ENCODE data around the gene GFRA4.

GFRA4 gene

GRCh38 chr20:3699037-3699436, 35.8 kb upstream of the GFRA4 start:
- no peak overlapping the region for H3K4me3 ChIP-seq (ENCODE audit: low read depth, low read length)
- no peak for DNase-seq (ENCODE audit: low read depth)
- TF ChIP-seq, protein P1, sequence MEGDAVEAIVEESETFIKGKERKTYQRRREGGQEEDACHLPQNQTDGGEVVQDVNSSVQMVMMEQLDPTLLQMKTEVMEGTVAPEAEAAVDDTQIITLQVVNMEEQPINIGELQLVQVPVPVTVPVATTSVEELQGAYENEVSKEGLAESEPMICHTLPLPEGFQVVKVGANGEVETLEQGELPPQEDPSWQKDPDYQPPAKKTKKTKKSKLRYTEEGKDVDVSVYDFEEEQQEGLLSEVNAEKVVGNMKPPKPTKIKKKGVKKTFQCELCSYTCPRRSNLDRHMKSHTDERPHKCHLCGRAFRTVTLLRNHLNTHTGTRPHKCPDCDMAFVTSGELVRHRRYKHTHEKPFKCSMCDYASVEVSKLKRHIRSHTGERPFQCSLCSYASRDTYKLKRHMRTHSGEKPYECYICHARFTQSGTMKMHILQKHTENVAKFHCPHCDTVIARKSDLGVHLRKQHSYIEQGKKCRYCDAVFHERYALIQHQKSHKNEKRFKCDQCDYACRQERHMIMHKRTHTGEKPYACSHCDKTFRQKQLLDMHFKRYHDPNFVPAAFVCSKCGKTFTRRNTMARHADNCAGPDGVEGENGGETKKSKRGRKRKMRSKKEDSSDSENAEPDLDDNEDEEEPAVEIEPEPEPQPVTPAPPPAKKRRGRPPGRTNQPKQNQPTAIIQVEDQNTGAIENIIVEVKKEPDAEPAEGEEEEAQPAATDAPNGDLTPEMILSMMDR (IDR thresholded peaks at IDR 0.05; ENCODE audit: control insufficient read depth, extremely low read depth, insufficient read depth), result no peak

- TF ChIP-seq, protein P1 (IDR thresholded peaks at IDR 0.05; ENCODE audit: control insufficient read depth, extremely low read depth, insufficient read depth), result no peak
- DNase-seq (ENCODE audit: low read depth), result no peak
- H3K4me3 ChIP-seq (ENCODE audit: low read depth, low read length), result no peak overlapping the region
These were observed 35.4 kb upstream of the GFRA4 start for GRCh38 chr20:3698591-3699001.

DNA sequence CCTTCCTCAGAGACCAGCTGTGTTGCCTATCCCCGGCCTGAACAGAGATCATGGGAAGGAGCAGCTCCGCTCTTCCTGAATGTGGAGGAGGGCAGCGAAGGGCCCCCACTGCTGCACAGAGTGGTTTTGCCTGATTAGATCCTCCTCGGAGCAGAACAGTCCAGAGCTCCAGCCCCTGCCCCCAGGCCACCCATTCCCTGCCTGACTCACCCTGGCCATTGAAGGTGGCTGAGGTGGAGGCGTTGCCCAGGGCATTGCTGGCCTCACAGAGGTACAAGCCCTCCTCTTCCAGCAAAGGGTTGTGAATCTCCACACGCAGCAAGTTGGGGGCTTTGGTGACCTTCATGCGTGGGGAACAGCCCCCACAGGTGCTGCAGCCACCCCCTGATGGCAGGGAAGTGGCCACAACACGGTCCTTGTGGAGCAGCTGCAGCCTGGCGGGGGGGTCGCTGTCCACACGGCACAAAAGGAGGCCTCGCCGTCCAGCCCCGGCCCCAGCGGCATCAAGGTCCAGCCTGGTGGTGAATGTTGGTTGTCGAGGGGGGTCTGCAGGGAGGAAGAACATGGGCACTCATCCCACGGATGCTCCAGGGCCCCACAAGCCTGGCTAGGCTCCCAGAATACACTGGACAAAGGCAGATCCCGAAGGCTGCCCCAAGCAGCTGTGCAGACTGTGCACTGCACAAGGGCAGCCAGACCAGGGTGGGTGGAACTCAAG, 34.5 kb upstream of the GFRA4 start:
- H3K4me3 ChIP-seq (ENCODE audit: low read depth, low read length), result no peak overlapping the region
- TF ChIP-seq, protein P1 (IDR thresholded peaks at IDR 0.05; ENCODE audit: control insufficient read depth, extremely low read depth, insufficient read depth), result no peak
- no peak for DNase-seq (ENCODE audit: low read depth)

DNA sequence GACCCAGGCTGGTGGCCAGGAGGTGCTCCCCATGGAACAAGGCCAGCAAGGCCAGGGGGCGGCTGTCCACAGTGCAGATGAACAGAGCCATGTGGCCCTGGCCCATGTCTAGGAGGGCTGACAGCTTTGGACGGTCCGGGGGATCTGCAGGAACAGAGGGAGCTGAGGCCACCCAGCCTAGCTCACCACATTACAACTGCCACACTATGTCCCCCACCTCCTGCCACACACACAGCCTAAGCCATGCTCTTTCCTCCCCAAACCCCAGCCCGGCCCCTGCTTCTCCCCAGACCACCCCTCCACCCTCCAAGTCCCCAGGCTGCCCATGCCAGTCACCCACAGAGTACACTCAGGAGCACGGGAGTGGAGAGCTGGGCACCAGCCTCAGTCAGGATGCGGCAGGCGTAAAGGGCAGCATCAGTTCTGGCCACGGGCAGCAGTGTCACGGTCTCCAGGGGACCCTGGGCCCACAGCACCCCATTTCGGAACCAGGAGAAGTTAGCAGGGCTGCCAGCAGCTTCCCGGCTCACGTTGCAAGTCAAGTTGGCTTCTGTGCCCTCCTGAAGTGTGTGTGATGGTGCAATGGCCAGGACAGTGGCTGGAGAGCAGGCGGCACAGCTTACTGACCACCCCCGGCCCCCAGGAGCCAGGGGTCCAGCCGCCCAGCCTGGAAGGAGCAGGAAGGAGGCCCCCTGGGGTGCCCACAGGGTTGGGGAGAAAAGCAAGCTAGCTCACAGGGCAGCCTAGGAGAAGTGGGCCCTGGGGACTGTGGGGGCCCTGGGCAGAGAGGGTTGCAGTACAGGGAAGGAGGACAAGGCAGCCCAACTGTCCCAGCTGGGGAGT, 33.8 kb upstream of the GFRA4 start:
- H3K4me3 ChIP-seq (ENCODE audit: low read depth, low read length), result no peak overlapping the region
- TF ChIP-seq, protein P1 (IDR thresholded peaks at IDR 0.05; ENCODE audit: control insufficient read depth, extremely low read depth, insufficient read depth), result no peak
- DNase-seq (ENCODE audit: low read depth), result no peak

DNA sequence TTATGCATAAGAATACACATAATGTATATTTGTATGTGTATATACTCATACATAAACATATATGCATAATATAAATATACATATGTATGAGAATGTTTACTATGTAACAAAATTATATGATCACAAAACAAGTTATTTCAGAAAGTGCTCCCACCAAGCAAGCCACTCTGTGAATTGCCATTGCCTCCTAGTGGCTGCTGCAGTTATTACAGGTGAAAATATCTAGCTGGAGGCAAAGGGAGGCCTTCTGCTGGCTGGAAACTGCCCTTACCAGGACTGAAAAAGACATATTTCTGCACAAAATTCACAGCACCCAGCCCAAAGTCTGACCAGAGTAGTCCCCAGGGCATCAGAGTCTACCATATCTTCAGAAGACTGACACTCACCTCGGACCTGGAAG, 33.0 kb upstream of the GFRA4 start:
- TF ChIP-seq, protein P1 (IDR thresholded peaks at IDR 0.05; ENCODE audit: control insufficient read depth, extremely low read depth, insufficient read depth), result peak; percentile 34

DNA sequence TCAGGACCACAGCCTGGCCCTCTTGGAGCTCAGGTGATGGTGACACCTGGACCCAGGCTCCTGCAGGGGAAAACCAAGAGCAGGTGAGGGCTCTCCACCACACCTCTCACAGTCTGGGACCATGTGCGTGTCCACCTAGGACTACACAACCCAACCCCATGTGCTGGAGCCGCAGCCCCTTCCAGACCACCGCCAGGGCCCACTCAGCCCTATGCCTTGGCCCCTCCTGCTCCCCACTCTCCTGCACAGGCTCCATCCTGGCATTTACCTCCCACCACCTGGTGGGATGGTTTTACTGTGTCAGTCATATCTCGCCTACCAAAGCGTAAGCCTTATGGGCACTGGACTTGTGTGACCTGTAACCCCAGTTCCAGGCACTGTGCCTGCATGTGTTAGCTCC, 31.7 kb upstream of the GFRA4 start:
- H3K4me3 ChIP-seq (ENCODE audit: low read depth, low read length), result no peak overlapping the region
- TF ChIP-seq, protein P1 (IDR thresholded peaks at IDR 0.05; ENCODE audit: control insufficient read depth, extremely low read depth, insufficient read depth), result no peak
- no peak for DNase-seq (ENCODE audit: low read depth)

More for the DNA sequence above, 33.0 kb upstream of the GFRA4 start:
- H3K4me3 ChIP-seq (ENCODE audit: low read depth, low read length), result no peak overlapping the region
- DNase-seq (ENCODE audit: low read depth), result no peak

All from LNCaP clone FGC (cell line).